ENCODE results near the gene ARHGAP40.

- TF ChIP-seq POLR2AphosphoS5 (IDR thresholded peaks at IDR 0.05; ENCODE audit: low read depth, low read length): no peak
- no peak for TF ChIP-seq SIN3A (IDR thresholded peaks at IDR 0.05; ENCODE audit: borderline replicate concordance, insufficient read depth, low read length)
- no peak for TF ChIP-seq TAF1 (IDR thresholded peaks at IDR 0.05; ENCODE audit: borderline replicate concordance, insufficient read depth, low read length)
- no peak for TF ChIP-seq FOXP2 (optimal IDR thresholded peaks at IDR 0.05; ENCODE audit: borderline replicate concordance, extremely low read depth, extremely low read length, insufficient read depth)
- TF ChIP-seq, protein P1, sequence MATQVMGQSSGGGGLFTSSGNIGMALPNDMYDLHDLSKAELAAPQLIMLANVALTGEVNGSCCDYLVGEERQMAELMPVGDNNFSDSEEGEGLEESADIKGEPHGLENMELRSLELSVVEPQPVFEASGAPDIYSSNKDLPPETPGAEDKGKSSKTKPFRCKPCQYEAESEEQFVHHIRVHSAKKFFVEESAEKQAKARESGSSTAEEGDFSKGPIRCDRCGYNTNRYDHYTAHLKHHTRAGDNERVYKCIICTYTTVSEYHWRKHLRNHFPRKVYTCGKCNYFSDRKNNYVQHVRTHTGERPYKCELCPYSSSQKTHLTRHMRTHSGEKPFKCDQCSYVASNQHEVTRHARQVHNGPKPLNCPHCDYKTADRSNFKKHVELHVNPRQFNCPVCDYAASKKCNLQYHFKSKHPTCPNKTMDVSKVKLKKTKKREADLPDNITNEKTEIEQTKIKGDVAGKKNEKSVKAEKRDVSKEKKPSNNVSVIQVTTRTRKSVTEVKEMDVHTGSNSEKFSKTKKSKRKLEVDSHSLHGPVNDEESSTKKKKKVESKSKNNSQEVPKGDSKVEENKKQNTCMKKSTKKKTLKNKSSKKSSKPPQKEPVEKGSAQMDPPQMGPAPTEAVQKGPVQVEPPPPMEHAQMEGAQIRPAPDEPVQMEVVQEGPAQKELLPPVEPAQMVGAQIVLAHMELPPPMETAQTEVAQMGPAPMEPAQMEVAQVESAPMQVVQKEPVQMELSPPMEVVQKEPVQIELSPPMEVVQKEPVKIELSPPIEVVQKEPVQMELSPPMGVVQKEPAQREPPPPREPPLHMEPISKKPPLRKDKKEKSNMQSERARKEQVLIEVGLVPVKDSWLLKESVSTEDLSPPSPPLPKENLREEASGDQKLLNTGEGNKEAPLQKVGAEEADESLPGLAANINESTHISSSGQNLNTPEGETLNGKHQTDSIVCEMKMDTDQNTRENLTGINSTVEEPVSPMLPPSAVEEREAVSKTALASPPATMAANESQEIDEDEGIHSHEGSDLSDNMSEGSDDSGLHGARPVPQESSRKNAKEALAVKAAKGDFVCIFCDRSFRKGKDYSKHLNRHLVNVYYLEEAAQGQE (IDR thresholded peaks at IDR 0.05; ENCODE audit: insufficient read depth in 1 of 2, low read depth in 2 of 2, low read length in 2 of 2): no peak
Measured at GRCh38 chr20:38601216-38602184, at the start of gene ARHGAP40.
